ENCODE measurements around the gene ALDH3B1.
A peak's percentile ranks its signal among the peaks of the same experiment; 100 is the strongest.

Gene ALDH3B1

DNA sequence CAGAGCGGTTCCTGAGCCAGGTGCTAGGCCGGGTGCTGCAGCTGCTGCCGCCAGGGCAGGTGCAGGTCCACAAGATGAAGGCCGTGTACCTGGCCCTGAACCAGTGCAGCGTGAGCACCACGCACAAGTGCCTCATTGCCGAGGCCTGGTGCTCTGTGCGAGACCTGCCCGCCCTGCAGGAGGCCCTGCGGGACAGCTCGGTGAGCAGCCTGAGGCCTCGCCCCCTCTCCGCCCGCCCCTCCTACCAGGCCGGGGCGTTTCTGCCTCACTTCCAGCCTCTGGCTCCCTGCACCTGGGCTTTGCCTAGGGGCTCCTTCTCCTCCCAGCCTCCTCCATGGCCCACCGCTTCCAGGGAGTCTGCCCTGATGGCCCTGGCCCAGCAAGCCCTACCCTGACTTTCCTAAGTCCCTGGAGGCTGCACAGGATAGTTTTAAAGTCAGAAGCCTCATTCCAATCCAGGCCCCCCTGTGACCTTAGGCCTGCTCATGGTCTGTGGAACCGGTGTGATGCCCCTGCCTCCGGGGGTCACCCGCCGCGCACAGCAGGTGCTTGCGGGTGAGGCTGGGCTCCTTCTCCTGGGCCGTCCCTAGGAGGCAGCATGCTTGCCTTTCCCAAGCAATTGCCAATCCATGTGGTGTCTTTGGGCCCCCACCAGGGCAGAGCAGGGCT is 34.2 kb downstream of the ALDH3B1 start:
- DNase-seq (ENCODE audit: low read depth, low spot score): no peak

DNA sequence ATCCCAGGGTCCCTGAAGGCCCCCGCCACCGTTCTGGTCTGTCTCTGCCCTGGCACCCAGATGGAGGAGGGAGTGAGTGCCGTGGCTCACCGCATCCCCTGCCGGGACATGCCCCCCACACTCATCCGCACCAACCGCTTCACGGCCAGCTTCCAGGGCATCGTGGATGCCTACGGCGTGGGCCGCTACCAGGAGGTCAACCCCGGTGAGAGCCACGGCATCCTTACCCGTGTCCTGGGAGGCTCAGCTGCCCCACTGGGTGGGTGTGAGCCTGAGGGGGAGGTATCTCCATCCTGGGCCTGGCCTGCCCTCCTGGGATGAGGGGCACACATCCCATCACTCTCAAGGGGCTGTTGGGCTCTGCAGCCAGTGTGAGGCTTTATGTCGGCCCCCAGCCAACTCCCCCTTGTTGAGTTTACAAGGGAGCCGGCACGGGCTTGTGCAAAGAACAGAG is 34.8 kb downstream of the ALDH3B1 start:
- no peak for DNase-seq (ENCODE audit: low read depth, low spot score)

DNA sequence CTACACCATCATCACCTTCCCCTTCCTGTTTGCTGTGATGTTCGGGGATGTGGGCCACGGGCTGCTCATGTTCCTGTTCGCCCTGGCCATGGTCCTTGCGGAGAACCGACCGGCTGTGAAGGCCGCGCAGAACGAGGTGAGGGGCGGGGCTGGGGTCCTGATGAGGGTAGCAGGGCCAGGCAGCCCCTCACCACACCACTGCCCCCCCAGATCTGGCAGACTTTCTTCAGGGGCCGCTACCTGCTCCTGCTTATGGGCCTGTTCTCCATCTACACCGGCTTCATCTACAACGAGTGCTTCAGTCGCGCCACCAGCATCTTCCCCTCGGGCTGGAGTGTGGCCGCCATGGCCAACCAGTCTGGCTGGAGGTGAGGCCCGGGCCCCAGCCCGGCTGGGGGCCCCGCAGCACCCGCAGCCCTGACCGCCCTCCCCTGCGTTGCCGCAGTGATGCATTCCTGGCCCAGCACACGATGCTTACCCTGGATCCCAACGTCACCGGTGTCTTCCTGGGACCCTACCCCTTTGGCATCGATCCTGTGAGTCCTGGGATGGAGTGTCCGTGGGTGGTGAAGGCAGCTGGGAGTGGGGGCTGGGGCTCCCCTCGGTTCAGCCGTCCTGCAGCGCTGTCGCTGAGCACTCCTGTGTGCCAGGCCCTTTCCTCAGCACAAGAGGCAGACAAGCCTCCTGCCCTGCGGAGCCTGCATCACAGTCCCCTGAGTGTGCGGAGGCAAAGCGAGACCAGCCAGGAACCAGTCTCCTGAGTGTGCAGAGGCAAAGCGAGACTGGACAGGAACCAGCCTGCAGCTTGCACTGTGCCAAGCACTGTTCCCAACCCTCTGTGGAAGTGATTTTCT is 37.5 kb downstream of the ALDH3B1 start:
- DNase-seq (ENCODE audit: low read depth, low spot score): no peak

DNA sequence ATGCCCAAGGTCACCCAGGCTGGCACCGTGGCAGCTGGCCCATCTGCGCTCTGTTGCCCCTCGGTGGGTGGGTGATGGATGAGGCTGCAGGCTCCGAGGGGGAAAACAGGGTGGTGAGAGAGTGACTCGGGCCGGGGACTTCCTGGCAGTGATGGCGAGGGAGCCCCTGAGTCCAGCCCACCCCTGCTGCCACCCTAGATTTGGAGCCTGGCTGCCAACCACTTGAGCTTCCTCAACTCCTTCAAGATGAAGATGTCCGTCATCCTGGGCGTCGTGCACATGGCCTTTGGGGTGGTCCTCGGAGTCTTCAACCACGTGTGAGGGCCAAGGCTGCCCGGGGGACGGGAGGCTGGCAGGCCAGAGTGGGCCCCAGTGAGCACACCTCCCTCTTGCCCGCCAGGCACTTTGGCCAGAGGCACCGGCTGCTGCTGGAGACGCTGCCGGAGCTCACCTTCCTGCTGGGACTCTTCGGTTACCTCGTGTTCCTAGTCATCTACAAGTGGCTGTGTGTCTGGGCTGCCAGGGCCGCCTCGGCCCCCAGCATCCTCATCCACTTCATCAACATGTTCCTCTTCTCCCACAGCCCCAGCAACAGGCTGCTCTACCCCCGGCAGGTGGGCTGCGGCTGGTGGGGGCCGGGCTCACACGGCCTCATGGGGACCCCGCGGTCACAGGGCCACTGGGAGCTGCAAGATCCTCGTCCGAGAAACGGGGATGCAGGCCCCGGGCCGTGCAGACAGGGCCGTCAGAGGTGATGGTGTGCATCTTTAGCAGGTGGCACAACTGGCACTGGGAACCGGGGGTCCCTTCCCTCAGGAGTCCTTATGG is 38.8 kb downstream of the ALDH3B1 start:
- DNase-seq (ENCODE audit: low read depth, low spot score): no peak

DNA sequence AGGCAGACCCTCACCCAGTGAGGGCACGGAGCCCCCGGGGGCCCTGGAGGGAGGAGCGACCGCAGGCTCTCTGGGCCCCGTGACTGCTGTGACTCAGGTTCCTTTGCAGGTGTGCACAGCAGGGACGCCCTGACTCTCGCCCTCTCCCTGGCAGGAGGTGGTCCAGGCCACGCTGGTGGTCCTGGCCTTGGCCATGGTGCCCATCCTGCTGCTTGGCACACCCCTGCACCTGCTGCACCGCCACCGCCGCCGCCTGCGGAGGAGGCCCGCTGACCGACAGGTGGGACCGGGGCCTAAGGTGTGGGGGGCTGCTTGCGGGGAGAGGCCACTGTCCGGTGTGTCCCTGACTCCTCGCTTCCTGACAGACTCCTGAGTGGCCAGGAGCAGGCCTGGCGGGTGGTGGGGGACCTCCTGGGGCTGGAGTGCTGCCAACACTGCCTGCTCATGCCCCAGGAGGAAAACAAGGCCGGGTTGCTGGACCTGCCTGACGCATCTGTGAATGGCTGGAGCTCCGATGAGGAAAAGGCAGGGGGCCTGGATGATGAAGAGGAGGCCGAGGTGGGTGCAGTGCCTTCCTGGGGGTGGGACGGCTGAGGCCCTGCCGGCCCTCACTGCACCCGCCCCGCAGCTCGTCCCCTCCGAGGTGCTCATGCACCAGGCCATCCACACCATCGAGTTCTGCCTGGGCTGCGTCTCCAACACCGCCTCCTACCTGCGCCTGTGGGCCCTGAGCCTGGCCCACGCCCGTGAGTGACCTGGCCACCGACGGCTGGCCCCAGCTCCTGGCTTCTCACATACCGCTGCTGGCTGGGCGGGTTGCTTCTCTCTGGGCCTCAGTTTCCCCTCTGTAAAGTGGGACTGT is 39.6 kb downstream of the ALDH3B1 start:
- no peak for DNase-seq (ENCODE audit: low read depth, low spot score)

DNA sequence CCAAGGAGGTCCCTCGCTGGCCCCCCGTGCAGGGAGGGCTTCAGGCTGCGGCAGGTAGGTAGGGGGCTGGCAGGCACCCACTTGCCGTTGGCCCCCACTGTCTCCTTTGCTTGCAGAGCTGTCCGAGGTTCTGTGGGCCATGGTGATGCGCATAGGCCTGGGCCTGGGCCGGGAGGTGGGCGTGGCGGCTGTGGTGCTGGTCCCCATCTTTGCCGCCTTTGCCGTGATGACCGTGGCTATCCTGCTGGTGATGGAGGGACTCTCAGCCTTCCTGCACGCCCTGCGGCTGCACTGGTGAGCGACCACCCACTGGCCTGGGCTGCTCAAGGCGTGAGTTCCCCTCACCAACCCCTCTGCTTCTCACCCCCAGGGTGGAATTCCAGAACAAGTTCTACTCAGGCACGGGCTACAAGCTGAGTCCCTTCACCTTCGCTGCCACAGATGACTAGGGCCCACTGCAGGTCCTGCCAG is 40.3 kb downstream of the ALDH3B1 start:
- DNase-seq (ENCODE audit: low read depth, low spot score): no peak

DNA sequence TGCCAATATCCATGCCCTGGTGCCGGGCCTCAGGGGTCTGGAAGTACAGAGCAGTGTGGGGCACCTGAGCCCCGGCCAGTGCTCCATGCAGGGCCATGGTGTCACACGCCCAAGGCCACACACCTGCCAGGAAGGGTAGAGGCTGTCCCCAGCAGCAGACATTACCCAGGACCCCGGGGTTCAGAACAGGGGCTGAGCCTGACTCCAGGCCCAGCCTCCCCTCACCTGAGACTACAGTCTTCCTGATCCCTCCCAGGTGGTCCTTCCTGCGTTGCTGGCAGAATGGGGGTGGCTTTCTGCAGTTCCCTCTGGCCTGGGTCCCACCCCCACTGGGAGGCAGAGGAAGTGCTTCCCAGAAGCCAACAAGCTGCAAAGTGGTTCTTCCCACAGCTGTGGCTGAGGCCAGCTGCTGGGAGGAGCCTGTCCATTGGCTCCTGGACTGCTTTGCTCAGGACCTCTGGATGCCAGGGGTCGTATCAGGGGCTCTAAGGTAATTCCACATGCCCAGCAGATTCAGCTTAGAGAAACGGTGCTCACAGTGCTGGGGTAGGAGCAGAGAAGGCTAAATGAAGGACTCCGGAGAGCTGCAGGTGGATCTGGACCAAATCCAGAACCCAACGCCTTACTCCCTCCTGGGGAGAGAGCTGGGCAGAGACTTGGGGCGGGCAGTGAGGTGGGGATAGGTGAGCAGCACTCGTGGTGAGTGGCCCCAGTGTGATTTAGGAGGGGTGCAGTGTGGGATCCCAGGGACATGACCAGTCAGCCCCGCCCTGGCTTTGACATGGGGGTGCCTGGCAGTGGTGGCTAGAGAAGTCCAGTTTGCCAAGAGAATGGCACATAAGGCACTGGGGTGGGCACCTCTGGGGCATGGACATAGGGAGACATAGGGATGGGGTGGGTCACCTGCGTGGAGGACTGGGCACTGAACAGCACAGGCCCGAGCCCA is 41.3 kb downstream of the ALDH3B1 start:
- no peak for DNase-seq (ENCODE audit: low read depth, low spot score)

DNA sequence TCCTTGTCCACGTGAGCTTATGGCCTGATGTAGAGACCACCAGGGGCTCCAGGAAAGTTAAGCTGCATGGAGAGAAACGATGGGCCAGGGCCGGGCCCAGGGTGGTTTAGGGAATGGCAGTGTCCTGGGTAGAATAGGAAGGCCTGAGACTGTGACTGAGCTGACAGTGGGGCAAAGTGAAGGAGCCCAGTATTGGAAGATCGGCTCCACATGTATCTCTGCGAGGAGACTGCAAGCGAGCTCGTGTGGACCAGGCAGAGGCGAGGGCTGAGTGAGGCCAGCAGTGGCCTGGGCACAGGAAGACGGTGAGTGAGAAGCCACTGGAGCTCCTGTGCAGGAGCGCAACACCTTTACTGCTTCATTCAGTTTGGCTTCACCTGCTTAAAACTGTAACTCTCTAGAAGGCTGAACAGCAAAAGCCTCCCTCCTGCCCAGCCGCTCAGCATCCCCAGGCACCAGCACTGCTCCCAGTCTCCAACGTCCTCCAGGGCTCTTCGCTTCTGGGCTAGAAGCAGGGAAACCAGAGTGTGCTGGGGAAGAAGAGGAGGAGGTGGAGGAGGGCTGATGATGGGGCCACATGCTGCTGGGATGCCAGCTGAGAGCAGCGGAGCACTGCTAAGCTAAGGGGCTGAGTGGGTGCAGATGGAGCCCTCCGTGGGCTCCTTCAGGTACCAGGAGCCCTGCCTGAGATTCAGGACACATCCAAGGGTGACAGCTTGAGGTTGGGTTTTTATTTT is 42.2 kb downstream of the ALDH3B1 start:
- DNase-seq (ENCODE audit: low read depth, low spot score): no peak

DNA sequence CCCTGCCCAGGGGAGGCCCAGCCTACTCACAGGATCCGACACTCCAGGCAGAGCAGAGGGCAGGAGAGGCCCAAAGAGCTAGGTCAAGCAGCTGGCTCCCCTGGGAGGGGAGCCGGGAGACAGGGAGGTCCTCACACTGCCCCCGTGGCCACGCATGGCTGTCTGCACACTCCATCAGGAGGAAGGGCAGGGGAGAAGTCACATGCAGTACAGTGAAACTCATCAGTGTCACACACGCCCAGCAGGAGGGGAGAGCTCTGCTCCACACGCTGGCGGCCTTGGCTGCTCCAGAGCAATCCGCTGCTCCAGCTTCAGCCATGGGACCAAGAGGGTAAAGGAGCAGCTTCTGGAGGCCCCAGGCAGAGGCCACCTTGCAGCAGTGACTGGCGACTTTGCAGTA is 43.0 kb downstream of the ALDH3B1 start:
- DNase-seq (ENCODE audit: low read depth, low spot score): no peak

DNA sequence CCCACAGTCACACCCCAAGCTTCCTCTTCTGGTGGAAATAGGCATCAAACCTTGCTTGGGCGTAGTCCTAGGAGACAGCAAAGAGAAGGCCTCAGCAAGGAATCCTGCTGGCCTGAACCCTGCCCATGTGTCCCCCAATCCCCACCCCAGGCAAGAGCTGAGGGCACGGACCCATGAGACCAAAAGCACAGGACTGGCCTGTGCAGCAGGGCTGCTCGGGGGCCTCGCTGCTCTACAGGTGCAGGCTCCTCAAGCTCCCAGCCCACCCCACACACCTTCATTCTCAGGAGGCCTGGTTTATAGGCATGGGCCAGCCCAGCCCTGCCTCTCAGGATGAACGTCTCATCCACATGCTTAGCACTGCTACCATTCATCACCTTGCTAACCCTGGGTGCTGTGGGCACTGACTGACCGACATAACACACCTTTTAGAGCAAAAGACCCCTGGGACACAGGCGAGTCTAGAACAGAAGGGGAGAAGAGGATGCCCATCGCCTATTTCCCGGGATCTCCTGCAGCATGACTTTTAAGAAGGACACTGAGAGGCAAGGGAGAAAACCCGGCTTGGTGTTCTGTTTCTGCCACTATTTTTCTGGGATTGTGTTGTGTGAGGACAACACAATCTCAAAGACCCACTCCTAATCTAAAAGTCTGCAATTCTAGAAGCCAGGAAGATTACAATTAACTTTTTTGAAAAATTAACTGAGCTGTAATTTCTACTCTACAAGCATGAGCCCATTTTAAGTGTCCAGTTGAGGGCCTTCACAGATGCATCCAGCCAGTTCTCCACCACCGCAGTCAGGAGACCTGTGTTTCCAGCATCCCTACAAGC is 44.1 kb downstream of the ALDH3B1 start:
- DNase-seq (ENCODE audit: low read depth, low spot score): no peak

DNA sequence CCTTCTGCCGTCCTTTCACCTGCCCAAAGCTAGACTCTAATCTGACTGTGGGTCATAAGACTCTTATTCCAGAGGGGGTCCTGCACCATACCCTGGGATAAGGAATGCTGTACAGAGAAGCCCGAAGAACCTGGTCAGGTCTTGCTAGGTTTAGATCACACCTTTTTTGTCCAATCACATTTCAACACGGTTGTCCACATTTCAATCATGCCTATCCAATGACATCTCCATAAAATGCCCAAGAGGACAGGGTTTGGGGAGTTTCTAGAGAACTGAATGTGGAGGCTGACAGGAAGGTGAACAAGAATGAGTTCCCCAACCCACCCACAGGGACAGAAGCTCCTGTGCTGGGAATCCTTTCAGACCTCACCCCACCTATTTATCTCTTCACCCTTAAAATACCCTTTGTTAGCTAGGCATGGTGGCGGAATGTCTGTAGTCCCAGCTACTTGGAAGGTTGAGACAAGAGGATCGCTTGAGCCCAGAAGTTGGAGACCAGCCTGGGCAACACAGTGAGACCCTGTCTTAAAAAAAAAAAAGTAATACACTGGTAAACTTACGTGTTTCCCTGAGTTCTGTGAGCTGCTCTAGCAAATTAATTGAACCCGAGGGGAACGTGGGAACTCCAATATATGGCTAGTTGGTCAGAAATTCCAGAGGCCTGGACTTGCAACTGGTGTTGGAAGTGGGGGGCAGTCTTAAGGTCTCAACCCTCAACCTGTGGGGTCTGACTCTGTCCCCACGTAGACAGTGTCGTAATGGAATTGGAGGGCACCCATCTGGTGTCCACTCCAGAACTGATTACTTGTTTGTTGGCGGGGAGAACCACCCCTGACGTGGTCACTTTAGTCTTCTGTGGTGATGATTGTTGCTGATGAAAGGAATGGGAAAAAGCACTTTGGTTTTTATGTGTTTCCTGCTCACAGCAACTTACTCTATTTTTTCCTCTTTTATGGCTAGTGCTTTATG is 46.5 kb downstream of the ALDH3B1 start:
- no peak for DNase-seq (ENCODE audit: low read depth, low spot score)

DNA sequence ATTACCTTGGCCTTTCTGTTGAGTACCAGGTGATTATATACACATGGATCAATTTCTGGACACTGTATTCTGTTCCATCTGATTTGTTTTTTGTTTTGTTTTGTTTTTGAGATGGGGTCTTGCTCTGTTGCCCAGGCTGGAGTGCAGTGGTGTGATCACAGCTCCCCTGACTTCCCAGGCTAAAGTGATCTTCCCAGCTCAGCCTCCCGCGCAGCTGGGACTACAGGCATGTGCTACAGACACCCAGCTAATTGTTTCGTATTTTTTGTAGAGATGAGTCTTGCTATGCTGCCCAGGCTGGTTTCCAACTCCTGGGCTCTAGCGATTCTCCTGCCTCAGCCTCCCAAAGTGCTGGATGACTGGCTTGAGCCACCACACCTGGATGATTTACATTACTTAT is 47.7 kb downstream of the ALDH3B1 start:
- DNase-seq (ENCODE audit: low read depth, low spot score): no peak

DNA sequence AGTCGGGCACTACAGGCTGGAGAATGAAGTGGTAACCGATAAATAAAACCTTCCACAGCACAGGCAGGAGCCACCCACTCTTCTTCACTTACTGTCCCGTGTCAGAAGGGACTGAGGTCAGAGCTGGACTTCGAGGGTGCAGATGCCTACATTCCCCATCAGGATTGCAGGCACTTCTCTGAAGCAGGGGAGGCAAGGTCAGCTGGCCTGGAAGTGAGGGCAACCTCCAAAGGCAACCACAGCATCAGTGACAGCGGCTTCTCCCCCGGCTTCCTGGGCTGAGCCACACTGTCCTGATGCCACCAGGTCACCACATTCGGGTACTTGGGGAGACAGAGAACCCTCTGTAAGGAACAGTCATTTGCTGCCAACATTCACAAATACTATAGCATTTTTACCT is 51.4 kb downstream of the ALDH3B1 start:
- no peak for DNase-seq (ENCODE audit: low read depth, low spot score)

DNA sequence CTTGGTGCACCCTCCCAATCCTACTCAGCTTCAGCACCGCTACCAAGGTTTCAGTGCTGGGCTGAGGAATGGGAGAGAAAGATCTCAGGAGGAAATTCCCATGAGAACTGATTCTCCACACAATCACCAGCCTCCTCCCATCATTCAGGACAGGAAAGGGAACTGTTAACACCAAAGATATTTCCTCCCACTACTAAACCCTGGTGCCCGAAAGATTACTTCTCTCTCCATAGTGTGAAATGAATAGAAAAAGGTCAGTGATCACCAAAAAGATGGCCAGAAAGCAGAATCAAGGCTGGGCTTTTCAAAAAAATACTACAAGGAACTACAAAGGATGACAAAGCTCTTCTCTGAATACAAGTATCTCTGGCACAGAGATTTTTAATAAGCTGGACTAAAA is 54.8 kb downstream of the ALDH3B1 start:
- no peak for DNase-seq (ENCODE audit: low read depth, low spot score)

DNA sequence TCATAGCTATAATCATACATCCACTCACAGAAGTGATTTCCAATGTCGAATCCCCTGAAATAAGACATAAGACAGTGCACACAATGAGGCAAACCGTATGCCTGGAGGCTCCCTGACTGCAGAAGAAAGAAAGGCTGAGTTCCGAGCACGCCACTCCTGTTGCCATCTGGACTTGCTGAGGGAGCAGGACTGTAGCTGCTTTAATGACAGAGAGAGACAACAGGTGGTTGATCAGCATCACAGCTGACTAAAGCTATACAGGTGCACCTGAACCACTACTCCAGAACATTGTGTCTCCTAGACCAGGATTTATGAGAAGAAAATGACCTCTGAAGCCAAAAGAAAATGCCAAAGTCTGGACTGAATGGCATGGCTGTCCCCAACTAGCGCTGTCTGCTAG is 55.7 kb downstream of the ALDH3B1 start:
- DNase-seq (ENCODE audit: low read depth, low spot score): no peak

DNA sequence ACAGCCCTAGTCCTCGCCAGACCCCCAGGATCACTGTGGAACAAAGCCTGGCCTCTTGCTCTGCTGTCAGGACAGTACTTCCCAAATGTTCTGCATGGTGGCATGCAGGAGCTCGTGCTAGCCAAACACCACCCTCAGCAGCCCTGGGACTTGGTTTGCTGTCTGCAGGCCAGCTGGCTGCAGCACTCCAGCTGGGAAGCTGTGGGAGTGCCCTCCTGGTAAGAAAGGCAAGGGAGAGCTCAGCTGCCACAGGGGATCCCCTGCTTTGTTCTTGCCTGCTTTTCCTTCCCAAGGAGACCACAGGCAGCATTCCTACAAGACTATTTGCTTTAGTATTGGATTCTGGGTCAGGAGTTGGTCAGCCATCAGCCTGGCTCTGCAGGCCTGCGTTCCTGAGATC is 56.6 kb downstream of the ALDH3B1 start:
- peak; percentile 69 for DNase-seq (ENCODE audit: low read depth, low spot score)

DNA sequence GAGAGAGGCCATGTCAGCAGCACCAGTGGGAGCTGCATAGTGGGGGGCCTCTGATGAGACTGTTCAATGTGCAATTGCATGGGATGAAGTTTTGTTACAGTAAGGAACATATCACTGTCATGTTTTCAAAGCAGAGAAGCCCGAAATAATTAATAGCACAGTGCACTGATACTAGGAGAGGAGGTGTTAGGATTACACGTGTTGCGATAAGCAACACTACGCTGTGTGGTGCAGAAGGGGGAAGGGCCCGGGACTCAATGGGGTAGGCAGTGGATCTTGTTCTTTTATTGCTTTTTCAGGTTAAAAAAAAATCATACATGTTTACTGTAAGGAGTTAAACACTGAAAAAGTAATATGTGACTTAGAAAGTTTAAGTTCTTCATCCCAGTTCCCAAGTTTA is 57.9 kb downstream of the ALDH3B1 start:
- no peak for DNase-seq (ENCODE audit: low read depth, low spot score)

Measured in smooth muscle cell of the brain vasculature (primary cell).